GM19193 (cell line): Measurements from ENCODE around the gene LRRC3C.

Source experiments
- POLR2A ChIP-seq: IDR thresholded peaks from 4 replicates; pipeline ENCODE4 v1.6.1; 2011; ENCODE audit not compliant: insufficient read depth, insufficient read length; ENCODE audit errors: extremely low read depth

LRRC3C gene

GRCh38 chr17:39955726-39956225, 28.2 kb downstream of the LRRC3C start:
- TF ChIP-seq POLR2A = no peak

DNA sequence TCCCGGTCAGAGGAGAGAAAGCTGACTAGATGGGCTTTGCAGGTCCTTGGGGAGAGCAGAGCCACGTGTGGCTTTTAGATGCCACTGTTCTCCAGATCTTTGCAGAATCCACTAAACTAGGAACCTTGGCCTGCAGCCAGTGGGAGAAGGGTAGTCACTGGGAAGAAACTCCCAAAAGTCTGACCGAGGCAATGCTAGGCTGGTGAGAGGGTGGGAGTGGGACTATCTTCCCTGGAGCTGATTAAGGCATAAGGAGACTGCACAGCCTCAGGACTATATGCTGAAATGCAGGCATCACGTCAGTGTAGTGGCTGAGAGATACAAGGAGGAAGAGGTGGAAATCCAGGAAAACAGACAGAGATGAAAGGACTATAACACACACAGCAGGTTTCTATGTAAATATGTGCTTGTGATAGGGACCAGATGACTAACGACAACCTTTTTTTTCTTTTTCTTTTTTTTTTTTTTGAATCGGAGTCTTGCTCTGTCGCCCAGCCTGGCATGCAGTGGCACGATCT, 33.1 kb downstream of the LRRC3C start:
- TF ChIP-seq POLR2A = no peak

GRCh38 chr17:39962642-39963220, 35.2 kb downstream of the LRRC3C start, which contains the start of gene GSDMA:
Gene GSDMA, plus strand, starts transcription at chr17:39963004. Its CDS starts 2,684 bp downstream, at chr17:39965688.
- TF ChIP-seq POLR2A = no peak

GRCh38 chr17:39963829-39964228, 36.3 kb downstream of the LRRC3C start:
- no peak for TF ChIP-seq POLR2A

GRCh38 chr17:39965017-39965699, 37.6 kb downstream of the LRRC3C start:
- no peak for TF ChIP-seq POLR2A

- TF ChIP-seq POLR2A = no peak
Observed at GRCh38 chr17:39966771-39967170, 39.2 kb downstream of the LRRC3C start.

DNA sequence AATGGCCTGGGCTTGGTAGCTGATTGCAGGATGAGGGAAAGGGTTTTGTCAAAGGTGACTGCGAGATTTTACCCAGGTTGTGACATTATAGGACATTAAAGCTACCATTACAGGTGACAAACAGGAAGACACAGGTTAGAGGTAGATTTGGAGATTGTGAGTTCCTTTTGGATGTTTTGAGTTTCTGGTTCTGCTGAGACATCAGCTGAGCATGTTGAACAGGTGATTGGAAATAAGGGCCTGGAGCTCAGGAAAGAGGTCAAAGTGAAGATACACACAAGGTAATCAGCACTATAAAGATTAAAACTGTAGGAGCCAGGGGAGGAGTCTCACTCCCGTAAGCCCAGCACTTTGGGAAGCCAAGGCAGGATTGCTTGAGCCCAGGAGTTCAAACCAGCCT, 41.2 kb downstream of the LRRC3C start:
- no peak for TF ChIP-seq POLR2A

DNA sequence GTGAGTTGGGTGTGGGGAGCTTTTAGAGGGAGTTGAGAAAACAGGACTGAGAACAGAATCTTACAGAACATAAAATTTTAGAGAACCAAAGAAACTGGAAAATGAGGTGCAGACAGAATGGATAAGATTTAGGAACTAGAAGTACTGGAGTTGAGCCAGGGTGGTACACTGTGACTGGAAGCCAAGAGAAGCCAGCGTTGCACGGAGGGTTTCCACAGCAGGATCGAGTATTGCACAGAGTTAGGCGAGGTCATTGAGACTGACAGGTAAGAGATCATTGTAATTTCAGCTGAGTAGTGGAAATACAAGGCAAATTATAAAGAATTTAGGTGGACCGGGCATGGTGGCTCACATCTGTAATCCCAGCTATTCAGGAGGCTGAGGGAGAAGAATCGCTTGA, 41.8 kb downstream of the LRRC3C start:
- TF ChIP-seq POLR2A = no peak

DNA sequence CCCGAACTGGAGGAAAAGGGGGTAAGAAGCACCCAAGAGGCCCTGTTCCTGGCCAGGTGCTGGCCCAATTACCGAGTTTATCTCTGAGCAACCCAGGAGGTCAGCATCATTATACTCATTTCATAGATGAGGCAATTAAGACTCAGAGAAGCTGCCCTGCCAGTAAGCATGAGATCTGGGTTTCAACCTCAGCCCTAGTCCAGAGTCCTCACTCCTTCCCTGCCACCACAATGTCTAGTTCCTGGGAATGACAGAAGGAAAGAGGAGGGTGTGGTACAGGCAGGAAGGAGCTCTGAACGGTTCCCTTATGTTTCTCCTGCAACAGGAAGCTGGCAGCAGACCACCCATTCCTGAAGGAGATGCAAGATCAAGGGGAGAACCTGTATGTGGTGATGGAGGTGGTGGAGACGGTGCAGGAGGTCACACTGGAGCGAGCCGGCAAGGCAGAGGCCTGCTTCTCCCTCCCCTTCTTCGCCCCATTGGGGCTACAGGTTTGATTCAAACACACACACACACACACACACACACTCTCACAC, 42.7 kb downstream of the LRRC3C start:
- TF ChIP-seq POLR2A = no peak

DNA sequence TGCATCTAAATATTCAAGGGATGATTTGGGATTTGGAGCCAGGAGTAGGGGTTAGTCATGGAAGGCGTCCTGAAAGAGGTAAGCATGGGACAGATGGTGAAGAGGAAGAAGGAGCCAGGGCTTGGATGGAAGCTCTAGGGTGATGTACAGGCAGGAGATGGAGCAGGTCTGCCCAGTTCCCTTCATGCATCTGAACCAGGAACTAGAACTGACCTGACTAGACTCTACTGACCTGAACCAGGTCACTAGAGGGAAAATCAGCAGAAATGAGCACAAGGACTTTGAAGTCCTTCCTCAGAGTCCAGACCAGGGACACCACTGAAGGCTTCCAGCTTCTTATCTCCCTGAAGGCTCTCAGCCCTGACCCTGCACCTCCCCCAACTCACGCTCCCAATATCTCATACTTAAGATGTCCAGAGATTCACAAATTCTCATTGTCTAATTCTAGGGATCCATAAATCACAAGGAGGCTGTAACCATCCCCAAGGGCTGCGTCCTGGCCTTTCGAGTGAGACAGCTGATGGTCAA, 43.6 kb downstream of the LRRC3C start:
- no peak for TF ChIP-seq POLR2A

GRCh38 chr17:39972271-39972670, 44.7 kb downstream of the LRRC3C start:
- TF ChIP-seq POLR2A = no peak

- TF ChIP-seq POLR2A = no peak
Observed at GRCh38 chr17:39973496-39973895, 46.0 kb downstream of the LRRC3C start.

GRCh38 chr17:39974433-39974832, 46.9 kb downstream of the LRRC3C start:
- no peak for TF ChIP-seq POLR2A

GRCh38 chr17:39975801-39976200, 48.3 kb downstream of the LRRC3C start:
- TF ChIP-seq POLR2A = no peak

GRCh38 chr17:39979016-39979670, 51.6 kb downstream of the LRRC3C start:
- no peak for TF ChIP-seq POLR2A
